OCI-LY1 (cell line): Measurements from ENCODE around the gene NIPAL3.

Experiments used
- H2AFZ ChIP-seq: fragments of 200-600 bp; sonication (generic), shearing (Covaris generic); 2 replicates; pipeline ENCODE4 v1.6.0; 2014; ENCODE audit warnings: antibody characterized with exemption, mild to moderate bottlenecking, low read length
- H3F3A ChIP-seq: fragments of 200-600 bp; sonication (generic), shearing (Covaris generic); 2 replicates; pipeline ENCODE4 v1.6.0; 2014; ENCODE audit warnings: mild to moderate bottlenecking, antibody characterized with exemption, low read length, moderate library complexity; ENCODE audit not compliant: insufficient read depth
- H3K27ac ChIP-seq: fragments of 200-600 bp; sonication (generic); 2 replicates; pipeline ENCODE4 v1.5.1; 2014; ENCODE audit warnings: low read length, mixed run types, mild to moderate bottlenecking, low read depth; ENCODE audit not compliant: poor library complexity, severe bottlenecking
- H3K27me3 ChIP-seq: fragments of 200-600 bp; sonication (generic); 2 replicates; pipeline ENCODE4 v1.6.0; 2014; ENCODE audit warnings: antibody characterized with exemption, mild to moderate bottlenecking, low read length, moderate library complexity; ENCODE audit not compliant: insufficient read depth
- H3K36me3 ChIP-seq: fragments of 200-600 bp; sonication (generic); 2 replicates; pipeline ENCODE4 v1.6.1; 2014; ENCODE audit warnings: mild to moderate bottlenecking, antibody characterized with exemption, low read length, moderate library complexity, mixed read lengths; ENCODE audit not compliant: insufficient read depth
- H3K4me1 ChIP-seq: fragments of 200-600 bp; sonication (generic); 2 replicates; pipeline ENCODE4 v1.5.1; 2014; ENCODE audit warnings: mild to moderate bottlenecking, low read length, moderate library complexity; ENCODE audit not compliant: insufficient read depth, severe bottlenecking
- H3K4me2 ChIP-seq: fragments of 200-600 bp; sonication (generic), shearing (Covaris generic); 2 replicates; pipeline ENCODE4 v1.6.1; 2014; ENCODE audit warnings: low read length
- H3K4me3 ChIP-seq: fragments of 200-600 bp; sonication (generic); 2 replicates; pipeline ENCODE4 v1.5.1; 2014; ENCODE audit warnings: low read length, low read depth, mild to moderate bottlenecking, mixed read lengths; ENCODE audit not compliant: poor library complexity, severe bottlenecking
- H3K79me2 ChIP-seq: fragments of 200-600 bp; shearing (Covaris generic); 2 replicates; pipeline ENCODE4 v1.6.1; 2016; ENCODE audit warnings: mixed run types, low read length, mixed read lengths; ENCODE audit not compliant: insufficient read depth
- H3K9ac ChIP-seq: fragments of 200-600 bp; sonication (generic), shearing (Covaris generic); 2 replicates; pipeline ENCODE4 v1.6.1; 2014; ENCODE audit warnings: mild to moderate bottlenecking, low read length, mixed read lengths
- H3K9me2 ChIP-seq: fragments of 200-600 bp; sonication (generic), shearing (Covaris generic); 2 replicates; pipeline ENCODE4 v1.6.1; 2014; ENCODE audit warnings: low read depth, mild to moderate bottlenecking, low read length, mixed read lengths
- H3K9me3 ChIP-seq: fragments of 200-600 bp; shearing (Covaris generic); 2 replicates; pipeline ENCODE4 v1.6.1; 2014; ENCODE audit warnings: low read length, mixed read lengths
- H4K20me1 ChIP-seq: fragments of 200-600 bp; sonication (generic), shearing (Covaris generic); 2 replicates; pipeline ENCODE4 v1.6.0; 2016; ENCODE audit warnings: mild to moderate bottlenecking, low read length; ENCODE audit not compliant: insufficient read depth
- EZH2 ChIP-seq: fragments of 200-600 bp; sonication (generic), shearing (Covaris generic); IDR thresholded peaks from 2 replicates; pipeline ENCODE4 v1.8.0; 2017; ENCODE audit warnings: borderline replicate concordance, mixed run types, mild to moderate bottlenecking, antibody characterized with exemption, low read length, moderate library complexity, mixed read lengths
- TF ChIP-seq, protein P1 (sequence below): fragments of 200-600 bp; sonication (generic), shearing (Covaris generic); IDR thresholded peaks from 2 replicates; pipeline ENCODE4 v1.5.1; 2017; ENCODE audit warnings: mild to moderate bottlenecking, antibody characterized with exemption, low read length, moderate library complexity, mixed read lengths

NIPAL3 gene

DNA sequence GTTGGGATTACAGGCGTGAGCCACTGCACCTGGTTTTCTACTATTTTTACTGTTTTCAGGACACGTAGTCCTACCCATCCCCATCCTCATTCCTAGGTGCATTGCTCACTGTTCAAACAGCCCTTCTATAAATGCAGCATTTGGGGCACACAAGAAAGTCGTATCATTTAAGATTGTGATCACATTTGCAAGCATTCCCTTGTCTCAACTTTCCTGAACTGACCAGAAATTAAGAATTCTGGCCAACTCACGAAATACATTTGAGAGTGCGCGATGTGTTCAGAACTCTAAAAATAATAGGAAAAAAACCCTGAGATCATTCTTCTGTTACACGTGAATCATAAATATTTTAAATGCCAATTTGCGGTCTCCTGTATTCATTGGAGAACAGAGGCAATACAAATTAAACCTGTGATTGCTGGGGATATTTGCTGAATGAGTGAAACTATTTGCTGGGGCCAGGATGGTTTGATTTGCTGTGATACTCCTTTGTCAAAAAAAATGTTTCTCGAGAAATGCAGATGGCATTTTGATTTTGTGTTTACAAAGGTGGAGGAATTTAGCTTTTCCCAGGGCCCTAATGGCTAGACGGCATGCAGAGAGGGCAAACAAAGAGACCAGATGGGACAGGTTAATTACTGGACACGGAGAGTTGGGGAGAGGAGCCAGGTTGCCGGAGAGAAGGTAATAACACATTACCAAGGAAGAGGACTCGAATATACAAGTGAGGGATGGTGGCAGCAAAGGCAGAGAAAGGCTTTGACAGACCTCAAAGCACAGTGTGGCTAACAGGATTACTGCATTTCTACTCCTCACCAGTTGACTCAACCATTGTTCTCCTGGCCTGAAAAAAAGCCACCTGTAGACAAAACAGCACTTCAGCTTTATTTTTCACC, 40.5 kb upstream of the NIPAL3 start:
- H3F3A ChIP-seq: no peaks in the 10 kb centered on the region
- H3K9ac ChIP-seq: no peak overlapping the region
- no peak overlapping the region for H3K4me3 ChIP-seq
- H3K79me2 ChIP-seq: no peaks in the 10 kb centered on the region
- no peak overlapping the region for H3K4me2 ChIP-seq
- H3K4me1 ChIP-seq: peaks cover 14% of the 10 kb centered on the region
- no peak overlapping the region for H2AFZ ChIP-seq
- H4K20me1 ChIP-seq: no peaks in the 10 kb centered on the region
- H3K27ac ChIP-seq: no peak overlapping the region
- no peaks in the 10 kb centered on the region for H3K27me3 ChIP-seq
- TF ChIP-seq EZH2: no peak
- TF ChIP-seq, protein P1, sequence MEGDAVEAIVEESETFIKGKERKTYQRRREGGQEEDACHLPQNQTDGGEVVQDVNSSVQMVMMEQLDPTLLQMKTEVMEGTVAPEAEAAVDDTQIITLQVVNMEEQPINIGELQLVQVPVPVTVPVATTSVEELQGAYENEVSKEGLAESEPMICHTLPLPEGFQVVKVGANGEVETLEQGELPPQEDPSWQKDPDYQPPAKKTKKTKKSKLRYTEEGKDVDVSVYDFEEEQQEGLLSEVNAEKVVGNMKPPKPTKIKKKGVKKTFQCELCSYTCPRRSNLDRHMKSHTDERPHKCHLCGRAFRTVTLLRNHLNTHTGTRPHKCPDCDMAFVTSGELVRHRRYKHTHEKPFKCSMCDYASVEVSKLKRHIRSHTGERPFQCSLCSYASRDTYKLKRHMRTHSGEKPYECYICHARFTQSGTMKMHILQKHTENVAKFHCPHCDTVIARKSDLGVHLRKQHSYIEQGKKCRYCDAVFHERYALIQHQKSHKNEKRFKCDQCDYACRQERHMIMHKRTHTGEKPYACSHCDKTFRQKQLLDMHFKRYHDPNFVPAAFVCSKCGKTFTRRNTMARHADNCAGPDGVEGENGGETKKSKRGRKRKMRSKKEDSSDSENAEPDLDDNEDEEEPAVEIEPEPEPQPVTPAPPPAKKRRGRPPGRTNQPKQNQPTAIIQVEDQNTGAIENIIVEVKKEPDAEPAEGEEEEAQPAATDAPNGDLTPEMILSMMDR: no peak
- H3K9me2 ChIP-seq: no peaks in the 10 kb centered on the region
- no peaks in the 10 kb centered on the region for H3K9me3 ChIP-seq
- no peaks in the 10 kb centered on the region for H3K36me3 ChIP-seq

DNA sequence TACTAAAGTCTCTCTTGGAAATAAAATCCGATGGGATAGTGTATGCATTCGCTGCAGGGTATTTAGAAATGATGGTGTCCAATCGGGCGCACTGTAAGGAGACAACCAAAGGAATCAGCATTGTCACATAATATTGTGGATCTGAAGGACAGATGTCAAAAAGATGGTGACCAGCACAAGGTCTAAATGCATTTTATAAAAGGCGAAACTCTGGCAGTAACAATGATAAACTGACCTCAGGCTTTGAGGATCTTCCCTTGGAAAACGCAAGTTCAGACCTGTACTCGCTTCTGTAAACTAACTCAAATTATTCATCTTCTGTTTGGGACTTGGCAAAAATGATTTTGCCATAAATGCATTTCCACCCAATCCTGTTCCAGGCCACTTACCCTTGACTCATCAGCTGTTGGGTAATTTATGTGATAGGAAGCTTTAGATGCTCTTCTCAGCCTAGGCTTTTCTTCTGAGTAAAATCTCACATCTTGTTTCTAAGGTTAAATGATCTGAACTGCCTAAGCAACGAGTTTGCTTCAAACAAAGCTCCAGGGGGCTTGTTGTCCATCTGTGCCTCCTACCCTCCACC, 35.8 kb upstream of the NIPAL3 start:
- Histone ChIP-seq H3K27ac (no peak overlapping the region), H3K9me3 (no peaks in the 10 kb centered on the region), H3K9ac (no peak overlapping the region), H3K36me3 (no peaks in the 10 kb centered on the region), H3K27me3 (no peaks in the 10 kb centered on the region), H4K20me1 (no peaks in the 10 kb centered on the region), H3K4me2 (no peak overlapping the region), H3K79me2 (no peaks in the 10 kb centered on the region), H3K9me2 (no peaks in the 10 kb centered on the region), H3F3A (no peaks in the 10 kb centered on the region), H3K4me1 (no peaks in the 10 kb centered on the region), H3K4me3 (no peak overlapping the region), H2AFZ (no peak overlapping the region)
- TF ChIP-seq, protein P1: no peak
- no peak for TF ChIP-seq EZH2

DNA sequence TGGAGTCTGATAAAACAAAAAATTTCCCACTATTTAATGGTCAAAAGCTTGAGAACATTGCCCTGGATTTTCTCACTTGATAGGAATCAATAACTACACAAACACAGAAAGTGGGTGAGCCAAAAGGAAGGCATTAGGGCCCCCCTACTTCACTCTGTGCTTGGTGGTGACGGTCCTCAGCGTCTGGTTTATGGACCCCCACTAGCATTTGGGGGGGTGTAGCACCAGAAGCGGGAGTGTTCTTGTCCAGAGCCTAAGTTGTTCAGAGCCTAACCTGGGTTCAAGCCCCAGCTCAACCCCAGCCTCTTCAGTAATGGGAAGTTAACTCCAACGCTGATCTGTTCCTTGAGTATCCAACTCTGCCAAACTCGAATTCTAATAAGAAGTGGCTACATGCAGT, 35.1 kb upstream of the NIPAL3 start:
- Histone ChIP-seq H3K9me2 (no peaks in the 10 kb centered on the region), H3K4me2 (no peak overlapping the region), H3F3A (no peaks in the 10 kb centered on the region), H3K27me3 (no peaks in the 10 kb centered on the region), H4K20me1 (no peaks in the 10 kb centered on the region), H3K4me3 (no peak overlapping the region), H3K4me1 (peaks cover 5% of the 10 kb centered on the region), H2AFZ (no peak overlapping the region), H3K9me3 (no peaks in the 10 kb centered on the region), H3K36me3 (no peaks in the 10 kb centered on the region), H3K27ac (no peak overlapping the region), H3K9ac (no peak overlapping the region), H3K79me2 (no peaks in the 10 kb centered on the region)
- TF ChIP-seq, protein P1: no peak
- TF ChIP-seq EZH2: no peak
